Stomach (tissue), 4 donors: ENCODE results near the gene B4GALT5.

Experiments used
- CTCF ChIP-seq, 7 experiments: fragments of 450-650 bp in 4 of 7; fragments of 200-600 bp in 3 of 7; sonication (generic) in 3 of 7; IDR thresholded peaks; one replicate each; pipeline ENCODE4 v1.5.1; 2016 to 2019; ENCODE audit warnings: antibody characterized with exemption in 7 of 7, control low read depth in 2 of 7, mild to moderate bottlenecking in 1 of 7
- EP300 ChIP-seq: sonication (generic); formaldehyde crosslinking; IDR thresholded peaks from one replicate; pipeline ENCODE4 v1.6.1; 2017; ENCODE audit warnings: antibody characterized with exemption
- POLR2A ChIP-seq, 4 donors: fragments of 450-650 bp; IDR thresholded peaks; one replicate each; pipeline ENCODE4 v1.6.1; 2016; ENCODE audit warnings: antibody characterized with exemption in 4 of 4, control low read depth in 2 of 4, mild to moderate bottlenecking in 1 of 4, moderate library complexity in 1 of 4
- POLR2AphosphoS5 ChIP-seq, 3 donors: sonication (generic); formaldehyde crosslinking; IDR thresholded peaks; one replicate each; pipeline ENCODE4 v1.6.1; 2016; ENCODE audit warnings: antibody characterized with exemption in 3 of 3

- TF ChIP-seq CTCF (IDR thresholded peaks at IDR 0.05) (no peak), EP300 (no peak), POLR2AphosphoS5 (IDR thresholded peaks at IDR 0.05) (peak in 1 of 3 donors; percentile 62), POLR2A (IDR thresholded peaks at IDR 0.05) (no peak)
Measured at GRCh38 chr20:49584418-49585382, 129.0 kb downstream of the B4GALT5 start.
